A549 treated with Mapracorat at 1 μM for 4 hours (cell line): ENCODE measurements around the gene TFF3. TPM values are rescaled to one million over a fixed set of nuclear protein-coding genes. Genes with fewer than 3 reads are reported as not detected.

Experiments used
- total RNA-seq: library from RNA; stranded (reverse); fragments of 200-300 nt; extraction: Qiagen RNA extraction; gene quantifications from 5 replicates; pipeline ENCODE4 v1.2.3, GENCODE V29; 2022

Gene TFF3
- total RNA-seq: not detected in 5 replicates

GRCh38 chr21:42315296-42315891 lies at the start of gene TFF3:
Gene TFF3 (minus strand): TSS chr21:42315409. CDS start chr21:42315374, 35 bp downstream.

GRCh38 chr21:42350927-42351426 lies 35.8 kb upstream of the TFF3 start, which contains the start of gene TFF2:
Gene TFF2 (minus strand): TSS chr21:42350994. CDS start chr21:42350957, 37 bp downstream.

Other genes starting within 250 kb of the TFF3 start
- gene UMODL1, start 244.1 kb downstream of the TFF3 start, total RNA-seq: not detected in 5 replicates
- 2.1 to 2.7 TPM (median 2.5 TPM) in 5 replicates for gene ABCG1, start 96.3 kb downstream of the TFF3 start, total RNA-seq
- not detected in 5 replicates for gene TFF2, start 35.6 kb upstream of the TFF3 start, total RNA-seq
- gene TFF1, start 51.1 kb upstream of the TFF3 start, total RNA-seq: 22.1 to 31.3 TPM (median 26.8 TPM) in 5 replicates
- gene TMPRSS3, start 80.6 kb upstream of the TFF3 start, total RNA-seq: 0.14 to 0.57 TPM (median 0.34 TPM) in 5 replicates
- 0.11 to 0.21 TPM (median 0.16 TPM) in 5 replicates for gene UBASH3A, start 88.5 kb upstream of the TFF3 start, total RNA-seq
- 0.59 to 0.92 TPM (median 0.74 TPM) in 5 replicates for gene RSPH1, start 180.8 kb upstream of the TFF3 start, total RNA-seq
- gene SLC37A1, start 198.4 kb upstream of the TFF3 start, total RNA-seq: 2.7 to 3.6 TPM (median 3.2 TPM) in 5 replicates